SK-N-SH (cell line): ENCODE data around the gene FAM222A. TPM values are rescaled to one million over a fixed set of nuclear protein-coding genes. Genes with fewer than 3 reads are reported as not detected.
A peak's percentile ranks its signal among the peaks of the same experiment; 100 is the strongest.

Experiments used
- CTCF ChIA-PET: fragments of 300-600, 350-600 bp; formaldehyde crosslinking; extraction: SDS; loops from one replicate; lab custom pipeline; 2021; lab: Yijun Ruan, JAX
- POLR2A ChIA-PET: fragments of 350-600 bp; sonication (Branson Sonifier 250); formaldehyde crosslinking; extraction: SDS; loops from one replicate; lab custom pipeline; 2020; ENCODE audit warnings: antibody characterized with exemption, inconsistent platforms; lab: Yijun Ruan, JAX
- DNase-seq: peaks from one replicate; pipeline ENCODE4 v3.0.0; 2012
- H2AFZ ChIP-seq: fragments of 200-600 bp; sonication (generic); 2 replicates; pipeline ENCODE4 v1.8.1; 2016; ENCODE audit warnings: antibody characterized with exemption, mild to moderate bottlenecking, low read depth
- H3F3A ChIP-seq: fragments of 200-600 bp; sonication (generic); replicated peaks from 2 replicates; pipeline ENCODE3; 2016; ENCODE audit warnings: antibody characterized with exemption, mild to moderate bottlenecking; ENCODE audit not compliant: insufficient read depth
- H3K27ac ChIP-seq, 2 experiments: fragments of 200-500 bp in 1 of 2; fragments of 200-600 bp in 1 of 2; sonication (Bioruptor generic) in 1 of 2; sonication (generic), shearing (Covaris generic) in 1 of 2; 2 replicates each; pipeline versions ENCODE4 v1.5.1 to v1.6.1; 2014 to 2016; ENCODE audit warnings: low read depth in 2 of 2, inconsistent platforms in 1 of 2, low read length in 1 of 2, mild to moderate bottlenecking in 1 of 2, mixed read lengths in 1 of 2
- H3K27me3 ChIP-seq: fragments of 200-600 bp; sonication (generic), shearing (Covaris generic); 2 replicates; pipeline ENCODE4 v1.6.1; 2016; ENCODE audit warnings: mixed run types; ENCODE audit not compliant: insufficient read depth
- H3K36me3 ChIP-seq, 2 experiments: fragments of 200-500 bp in 1 of 2; fragments of 200-600 bp in 1 of 2; sonication (Bioruptor generic) in 1 of 2; sonication (generic) in 1 of 2; replicated peaks in 1 of 2; 2 replicates each; pipeline versions ENCODE3 to v1.5.1; 2014 to 2016; ENCODE audit warnings: low read length in 1 of 2, mild to moderate bottlenecking in 1 of 2; ENCODE audit not compliant: insufficient read depth in 2 of 2, control insufficient read depth in 1 of 2
- H3K4me1 ChIP-seq, 2 experiments: fragments of 200-500 bp in 1 of 2; fragments of 200-600 bp in 1 of 2; sonication (Bioruptor generic) in 1 of 2; sonication (generic), shearing (Covaris generic) in 1 of 2; 2 replicates each; pipeline versions ENCODE4 v1.5.1 to v1.6.1; 2014 to 2016; ENCODE audit warnings: low read depth in 1 of 2, low read length in 1 of 2, mixed run types in 1 of 2; ENCODE audit not compliant: insufficient read depth in 2 of 2, control insufficient read depth in 1 of 2
- H3K4me2 ChIP-seq: fragments of 200-600 bp; sonication (generic), shearing (Covaris generic); 2 replicates; pipeline ENCODE4 v1.6.1; 2017; ENCODE audit warnings: mixed run types
- H3K4me3 ChIP-seq, 2 experiments: fragments of 200-500 bp in 1 of 2; fragments of 200-600 bp in 1 of 2; sonication (Bioruptor generic) in 1 of 2; sonication (generic), shearing (Covaris generic) in 1 of 2; 2 replicates each; pipeline versions ENCODE4 v1.5.1 to v1.8.1; 2014 to 2016; ENCODE audit warnings: low read depth in 2 of 2, inconsistent platforms in 1 of 2, low read length in 1 of 2, mild to moderate bottlenecking in 1 of 2, mixed read lengths in 1 of 2, moderate library complexity in 1 of 2
- H3K79me2 ChIP-seq: fragments of 200-600 bp; sonication (generic); 2 replicates; pipeline ENCODE4 v1.8.1; 2017; ENCODE audit warnings: mild to moderate bottlenecking; ENCODE audit not compliant: insufficient read depth
- H3K9ac ChIP-seq: fragments of 200-600 bp; sonication (generic); 2 replicates; pipeline ENCODE4 v1.6.1; 2017; ENCODE audit warnings: mixed run types
- H3K9me2 ChIP-seq: fragments of 200-600 bp; sonication (generic); 2 replicates; pipeline ENCODE4 v1.6.1; 2017; ENCODE audit warnings: mixed run types
- H3K9me3 ChIP-seq: fragments of 200-600 bp; sonication (generic); 2 replicates; pipeline ENCODE4 v1.6.1; 2017; ENCODE audit warnings: mixed run types, mild to moderate bottlenecking, moderate library complexity
- H4K20me1 ChIP-seq: fragments of 200-600 bp; sonication (generic); 2 replicates; pipeline ENCODE4 v1.6.1; 2017; ENCODE audit warnings: mild to moderate bottlenecking, mixed run types; ENCODE audit not compliant: insufficient read depth
- CTCF ChIP-seq: fragments of 200-600 bp; sonication (generic); IDR thresholded peaks from 2 replicates; pipeline ENCODE4 v1.6.1; 2017; ENCODE audit warnings: antibody characterized with exemption, mild to moderate bottlenecking, moderate library complexity
- ELF1 ChIP-seq: IDR thresholded peaks from 2 replicates; pipeline ENCODE4 v1.4.0; 2012
- EP300 ChIP-seq, 2 experiments: IDR thresholded peaks; 2 replicates each; pipeline versions ENCODE4 v1.4.0 to v1.6.1; 2012; ENCODE audit warnings: borderline replicate concordance in 1 of 2, low read depth in 1 of 2, low read length in 1 of 2
- FOSL2 ChIP-seq: IDR thresholded peaks from 2 replicates; pipeline ENCODE4 v1.4.0; 2012; ENCODE audit warnings: low read depth, mild to moderate bottlenecking, moderate library complexity, borderline replicate concordance
- FOXM1 ChIP-seq: IDR thresholded peaks from 2 replicates; pipeline ENCODE4 v1.4.0; 2012; ENCODE audit warnings: low read depth, mild to moderate bottlenecking
- GATA2 ChIP-seq: sonication (generic); formaldehyde crosslinking; IDR thresholded peaks from 2 replicates; pipeline ENCODE4 v1.5.0; 2020; ENCODE audit warnings: mild to moderate bottlenecking, missing genetic modification reagents
- MEF2A ChIP-seq: IDR thresholded peaks from 2 replicates; pipeline ENCODE4 v1.4.0; 2012; ENCODE audit warnings: low read depth, borderline replicate concordance
- PBX3 ChIP-seq: IDR thresholded peaks from 2 replicates; pipeline ENCODE4; 2012
- REST ChIP-seq: IDR thresholded peaks from 2 replicates; pipeline ENCODE4 v1.6.1; 2012; ENCODE audit warnings: mild to moderate bottlenecking, low read depth, low read length, moderate library complexity
- RXRA ChIP-seq: IDR thresholded peaks from 2 replicates; pipeline ENCODE4 v1.4.0; 2012; ENCODE audit warnings: low read depth, mild to moderate bottlenecking, borderline replicate concordance
- TCF12 ChIP-seq: IDR thresholded peaks from 2 replicates; pipeline ENCODE4 v1.4.0; 2012
- USF2 ChIP-seq: fragments of 150-350 bp; IDR thresholded peaks from 2 replicates; pipeline ENCODE4 v1.6.1; 2017; ENCODE audit warnings: antibody characterized with exemption, low read length, low read depth, borderline replicate concordance
- WGBS: methylation state at CpG from one replicate; pipeline ENCODE4 v1.1.6; 2017; ENCODE audit warnings: low lambda C conversion rate; 5-methylcytosine and 5-hydroxymethylcytosine counted together
- polyA plus RNA-seq, 3 experiments: library from polyadenylated mRNA; depleted of rRNA; stranded (reverse); fragments of >200 nt; gene quantifications; 2 replicates each; pipeline ENCODE4 v1.2.3, GENCODE V29; 2012

FAM222A gene
- polyA plus RNA-seq, 1 of the 3 experiments (the other 2 are of a cell fraction) = 1.6 TPM

- no peaks in the 10 kb centered on the region for H3F3A ChIP-seq
- 83% methylated on average over 6 of the region's 6 CpGs for WGBS
- DNase-seq = peak; percentile 6
- no peaks in the 10 kb centered on the region for H3K9me2 ChIP-seq
- ChIA-PET CTCF (interaction anchor here (0.9 to 3.3 kb wide), 16 partner anchors 13 to 215 kb away, joined by 3 to 16 read pairs (median 5); partner anchors contain the start of gene FAM222A), POLR2A (interaction anchor here (1.6 kb wide), 1 partner anchor 19 kb away, joined by 5 read pairs; no protein-coding TSS in a partner anchor)
- no peaks in the 10 kb centered on the region for H3K27me3 ChIP-seq
- H3K36me3 ChIP-seq = no peaks in the 10 kb centered on the region
- no peak overlapping the region for H3K4me2 ChIP-seq
- H2AFZ ChIP-seq = no peak overlapping the region
- TF ChIP-seq CTCF = no peak
- TF ChIP-seq FOSL2 = no peak
- TF ChIP-seq USF2 = no peak
- TF ChIP-seq EP300 (IDR thresholded peaks at IDR 0.05; ENCODE audit: borderline replicate concordance in 1 of 2, low read depth in 1 of 2, low read length in 1 of 2) = no peak
- TF ChIP-seq MEF2A = no peak
- TF ChIP-seq FOXM1 = no peak
- TF ChIP-seq RXRA = no peak
- peak overlapping the region in 1 of 2 experiments; percentile 66; a peak in 2 of 4 replicates for H3K27ac ChIP-seq
- H3K4me1 ChIP-seq = peaks cover 0 to 95% of the 10 kb centered on the region in 2 experiments; a peak in 1 of 4 replicates
- H3K79me2 ChIP-seq = no peaks in the 10 kb centered on the region
- no peaks in the 10 kb centered on the region for H3K9me3 ChIP-seq
- H3K9ac ChIP-seq = no peak overlapping the region
- 0 out of 2 replicates have a peak, but pooled peaks cover 5% of the 10 kb centered on the region for H4K20me1 ChIP-seq
- H3K4me3 ChIP-seq = no peak overlapping the region
Measured at GRCh38 chr12:109738878-109739665, 25.4 kb downstream of the FAM222A start.

GRCh38 chr12:109739747-109740693 lies 26.4 kb downstream of the FAM222A start:
- Histone ChIP-seq H3K4me2 (no peak overlapping the region), H3K36me3 (no peaks in the 10 kb centered on the region), H3K79me2 (no peaks in the 10 kb centered on the region), H3K27ac (peak overlapping the region in 1 of 2 experiments; percentile 66; a peak in 2 of 4 replicates), H3K9me3 (no peaks in the 10 kb centered on the region), H3K4me3 (no peak overlapping the region), H2AFZ (no peak overlapping the region), H3F3A (no peaks in the 10 kb centered on the region), H4K20me1 (0 out of 2 replicates have a peak, but pooled peaks cover 5% of the 10 kb centered on the region), H3K9me2 (no peaks in the 10 kb centered on the region), H3K27me3 (no peaks in the 10 kb centered on the region), H3K4me1 (peaks cover 0 to 98% of the 10 kb centered on the region in 2 experiments; a peak in 2 of 4 replicates), H3K9ac (no peak overlapping the region)
- ChIA-PET POLR2A (interaction anchor here (0.6 to 1.6 kb wide), 3 partner anchors 10 to 20 kb away, joined by 3 to 5 read pairs (median 3); no protein-coding TSS in a partner anchor), CTCF (interaction anchor here (0.9 to 3.3 kb wide), 20 partner anchors 9 to 216 kb away, joined by 3 to 16 read pairs (median 4); partner anchors contain the start of gene FAM222A)
- WGBS = 62% methylated on average over 15 of the region's 18 CpGs
- DNase-seq = peak; percentile 59
- TF ChIP-seq GATA2 = peak; percentile 47
- no peak for TF ChIP-seq REST
- TF ChIP-seq ELF1 = no peak
- peak; percentile 33; the same call in 1 of the 2 replicates for TF ChIP-seq CTCF
- no peak for TF ChIP-seq TCF12
- no peak for TF ChIP-seq PBX3
